ENCODE measurements around the gene GSTA4.

- TF ChIP-seq, protein P1, sequence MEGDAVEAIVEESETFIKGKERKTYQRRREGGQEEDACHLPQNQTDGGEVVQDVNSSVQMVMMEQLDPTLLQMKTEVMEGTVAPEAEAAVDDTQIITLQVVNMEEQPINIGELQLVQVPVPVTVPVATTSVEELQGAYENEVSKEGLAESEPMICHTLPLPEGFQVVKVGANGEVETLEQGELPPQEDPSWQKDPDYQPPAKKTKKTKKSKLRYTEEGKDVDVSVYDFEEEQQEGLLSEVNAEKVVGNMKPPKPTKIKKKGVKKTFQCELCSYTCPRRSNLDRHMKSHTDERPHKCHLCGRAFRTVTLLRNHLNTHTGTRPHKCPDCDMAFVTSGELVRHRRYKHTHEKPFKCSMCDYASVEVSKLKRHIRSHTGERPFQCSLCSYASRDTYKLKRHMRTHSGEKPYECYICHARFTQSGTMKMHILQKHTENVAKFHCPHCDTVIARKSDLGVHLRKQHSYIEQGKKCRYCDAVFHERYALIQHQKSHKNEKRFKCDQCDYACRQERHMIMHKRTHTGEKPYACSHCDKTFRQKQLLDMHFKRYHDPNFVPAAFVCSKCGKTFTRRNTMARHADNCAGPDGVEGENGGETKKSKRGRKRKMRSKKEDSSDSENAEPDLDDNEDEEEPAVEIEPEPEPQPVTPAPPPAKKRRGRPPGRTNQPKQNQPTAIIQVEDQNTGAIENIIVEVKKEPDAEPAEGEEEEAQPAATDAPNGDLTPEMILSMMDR (conservative IDR thresholded peaks at IDR 0.05; ENCODE audit: low read depth, low read length): no peak
- no peak for TF ChIP-seq EZH2 (IDR thresholded peaks at IDR 0.05; ENCODE audit: borderline replicate concordance, low read depth, low read length, poor library complexity, severe bottlenecking)
These were observed 22.1 kb downstream of the GSTA4 start for GRCh38 chr6:52972989-52973388.
